Measurements from ENCODE around the gene CCSER1.
"Not testable (repeated sequence)": the region's sequence is repeated elsewhere in the genome, so short reads cannot be mapped to it uniquely, and the experiment has no call there.

CCSER1 gene

GRCh38 chr4:91448668-91449330 lies 1321.6 kb downstream of the CCSER1 start:
- no peak for DNase-seq

DNA sequence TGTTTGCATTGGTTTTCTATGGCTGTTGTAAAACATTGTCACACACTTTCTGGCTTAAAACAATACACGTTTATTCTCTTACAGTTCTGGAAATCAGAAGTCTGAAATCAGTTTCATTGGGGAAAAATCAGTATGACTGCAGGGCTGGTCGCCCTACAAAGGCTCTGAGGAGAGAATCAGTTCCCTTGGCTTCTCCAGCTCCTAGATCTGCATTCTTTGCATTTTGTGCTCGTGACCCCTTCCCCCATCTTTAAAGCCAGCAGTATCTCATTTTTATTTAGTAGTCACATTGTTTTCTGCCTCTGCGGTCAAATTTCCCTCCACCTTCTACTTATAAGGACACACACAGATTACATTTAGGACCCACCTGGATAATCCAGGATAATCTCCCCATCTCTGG lies 1326.9 kb downstream of the CCSER1 start:
- DNase-seq, result no peak

GRCh38 chr4:91462566-91462965 lies 1335.4 kb downstream of the CCSER1 start:
- not testable (repeated sequence) for DNase-seq

DNA sequence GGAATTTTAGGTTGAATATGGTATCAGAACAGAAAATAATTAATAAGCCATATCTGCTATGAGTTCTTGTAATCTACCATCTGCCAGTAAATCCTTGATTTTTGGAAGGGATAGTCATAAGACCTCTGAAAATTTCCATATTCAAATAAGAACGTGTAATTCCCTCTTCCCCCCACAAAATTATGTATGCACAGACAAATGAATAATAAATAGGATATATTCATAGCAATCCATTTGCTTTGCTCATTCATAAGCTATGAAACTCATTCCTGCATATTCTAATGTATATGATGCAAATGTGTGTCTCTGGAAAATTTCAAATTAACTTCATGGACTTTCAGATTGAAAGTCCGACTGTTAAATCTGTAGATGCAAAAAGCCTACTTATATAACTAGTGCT lies 1343.5 kb downstream of the CCSER1 start:
- DNase-seq, result no peak

DNA sequence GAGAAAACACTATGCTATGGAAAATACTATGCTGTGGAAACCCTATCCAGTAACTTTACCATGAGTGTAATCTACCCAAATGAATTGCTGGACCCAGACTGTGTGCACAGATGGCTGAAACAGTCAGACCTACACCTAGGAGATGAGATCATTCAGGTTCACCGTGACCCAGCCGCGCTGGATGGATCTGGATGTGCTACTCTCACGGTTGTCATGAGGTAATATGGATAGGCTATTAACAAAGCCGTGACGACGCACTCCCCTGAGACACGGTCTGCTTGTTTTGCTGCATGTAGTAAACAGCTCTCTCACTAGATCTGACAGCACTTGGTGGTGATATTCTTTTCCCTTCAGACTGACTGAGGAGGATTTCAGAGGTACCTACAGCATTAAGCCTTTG lies 1344.1 kb downstream of the CCSER1 start:
- DNase-seq, result no peak

- no peak for DNase-seq
Observed at GRCh38 chr4:91472046-91472445, 1344.9 kb downstream of the CCSER1 start.

- no peak for DNase-seq
Observed at GRCh38 chr4:91485415-91485814, 1358.2 kb downstream of the CCSER1 start.

DNA sequence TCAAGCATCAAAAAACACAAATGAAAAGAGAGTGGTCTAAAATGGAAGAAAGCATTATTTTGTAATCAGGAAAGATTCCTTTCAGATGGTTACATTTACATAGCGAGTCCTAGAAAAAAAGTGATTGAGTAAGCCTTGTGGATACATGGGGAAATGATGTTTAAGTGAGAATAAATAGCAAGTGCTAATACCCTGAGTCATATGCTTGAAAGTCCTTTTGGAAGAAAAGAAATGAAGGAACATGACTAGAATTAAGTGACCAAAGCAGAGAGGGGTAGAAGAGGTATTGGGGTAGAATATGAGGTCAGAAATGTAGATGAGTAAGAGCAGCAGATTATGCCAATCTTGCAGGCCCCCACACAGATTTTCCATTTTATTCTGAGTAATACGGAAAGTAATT lies 1361.8 kb downstream of the CCSER1 start:
- no peak for DNase-seq

DNA sequence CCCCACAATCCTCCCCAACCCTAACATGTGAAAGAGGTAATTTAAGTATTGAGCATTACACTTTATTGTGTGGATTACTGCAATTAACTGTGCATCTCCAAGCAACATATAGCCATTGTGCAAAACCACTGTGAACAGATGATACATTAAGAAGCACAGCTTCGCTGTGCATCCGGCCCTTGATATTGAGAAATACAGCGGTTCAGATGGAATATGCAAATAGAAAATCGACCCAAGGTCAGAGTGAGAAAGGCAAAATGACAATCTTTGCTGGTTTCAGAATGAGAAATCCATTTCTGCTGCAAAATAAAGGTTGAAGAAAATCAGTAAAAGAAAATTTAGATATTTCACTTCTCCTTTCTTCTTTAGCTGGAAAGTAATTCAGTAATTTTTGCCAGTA lies 1370.7 kb downstream of the CCSER1 start:
- DNase-seq, result no peak

DNA sequence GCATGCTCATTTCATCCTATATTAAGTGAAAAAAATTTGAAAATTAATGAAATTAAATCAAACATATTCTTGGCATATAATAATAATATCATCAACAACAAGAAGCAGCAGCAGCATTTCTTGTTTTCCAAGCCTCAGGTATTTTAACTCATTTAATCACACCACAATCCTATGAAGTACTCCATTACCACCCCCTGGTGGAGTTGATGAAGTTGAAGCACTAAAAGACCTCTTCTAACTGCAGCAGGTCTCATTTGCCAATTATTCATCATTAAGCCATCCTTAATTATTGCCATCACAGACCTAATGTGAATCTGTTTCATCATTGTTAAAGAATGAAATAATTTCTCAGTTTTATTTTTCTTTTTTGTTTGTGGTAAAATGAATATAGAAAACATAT lies 1375.2 kb downstream of the CCSER1 start:
- DNase-seq, result no peak

GRCh38 chr4:91513326-91513725 lies 1386.1 kb downstream of the CCSER1 start:
- no peak for DNase-seq

DNA sequence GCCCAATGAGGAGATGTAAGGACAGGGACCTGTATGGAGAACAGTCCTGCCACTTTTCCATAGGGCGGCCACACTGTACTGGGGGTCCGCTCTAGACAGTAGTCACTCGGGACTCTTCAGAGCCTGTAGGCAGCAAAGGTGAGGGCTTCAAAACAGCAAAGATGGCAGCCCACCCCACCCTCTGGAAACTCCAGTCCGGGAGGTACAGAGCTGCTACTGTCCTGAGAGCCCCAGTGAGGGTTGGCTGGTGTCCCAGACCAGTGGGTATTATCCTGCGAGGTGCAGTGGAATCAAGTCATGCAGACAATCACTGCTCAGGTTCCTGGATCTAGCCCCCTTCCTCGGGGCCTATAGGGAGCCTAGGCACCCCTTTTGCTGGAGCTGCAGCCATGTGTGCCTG lies 1392.0 kb downstream of the CCSER1 start:
- DNase-seq, result no peak

DNA sequence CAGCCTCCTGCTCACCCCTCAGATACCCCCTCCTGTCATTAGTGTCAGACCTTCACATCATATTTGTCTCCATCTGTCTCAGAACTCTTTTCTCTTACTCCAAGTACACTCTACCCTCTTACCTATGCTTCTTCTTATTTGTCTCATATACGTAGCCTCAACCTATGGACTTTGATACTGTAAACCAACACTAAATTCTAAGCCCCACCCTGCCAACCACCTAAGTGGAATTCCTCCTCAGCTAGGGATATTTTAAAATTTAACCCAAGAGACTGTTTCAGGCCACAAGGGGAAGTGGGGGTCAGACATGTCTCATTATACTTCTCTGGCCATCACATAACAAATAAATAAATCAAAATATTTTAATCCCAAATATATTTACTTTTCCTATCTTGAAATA lies 1398.4 kb downstream of the CCSER1 start:
- DNase-seq, result no peak

GRCh38 chr4:91527056-91527455 lies 1399.9 kb downstream of the CCSER1 start:
- no peak for DNase-seq

GRCh38 chr4:91567594-91567993 lies 1440.4 kb downstream of the CCSER1 start:
- no peak for DNase-seq

- no peak for DNase-seq
Observed at GRCh38 chr4:91577864-91578263, 1450.7 kb downstream of the CCSER1 start.

DNA sequence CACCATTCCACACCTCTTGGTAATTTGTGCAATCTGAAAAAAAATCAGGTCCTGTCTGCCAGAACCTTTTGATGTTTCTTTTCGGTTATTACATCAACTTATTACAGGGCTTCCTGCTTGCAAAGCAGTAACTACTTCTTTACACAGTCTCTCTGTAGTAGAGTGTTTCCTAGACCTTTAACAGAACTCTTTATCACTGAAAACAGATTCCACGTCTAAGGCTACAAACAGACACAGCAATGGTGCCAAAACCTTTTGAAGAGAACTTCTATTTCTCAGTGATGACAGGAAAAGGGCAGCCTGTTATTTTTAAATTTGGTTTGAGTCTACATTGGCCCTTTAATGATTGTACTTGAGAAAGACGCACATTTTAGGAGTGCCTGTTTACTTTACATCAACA lies 1463.1 kb downstream of the CCSER1 start:
- no peak for DNase-seq

DNA sequence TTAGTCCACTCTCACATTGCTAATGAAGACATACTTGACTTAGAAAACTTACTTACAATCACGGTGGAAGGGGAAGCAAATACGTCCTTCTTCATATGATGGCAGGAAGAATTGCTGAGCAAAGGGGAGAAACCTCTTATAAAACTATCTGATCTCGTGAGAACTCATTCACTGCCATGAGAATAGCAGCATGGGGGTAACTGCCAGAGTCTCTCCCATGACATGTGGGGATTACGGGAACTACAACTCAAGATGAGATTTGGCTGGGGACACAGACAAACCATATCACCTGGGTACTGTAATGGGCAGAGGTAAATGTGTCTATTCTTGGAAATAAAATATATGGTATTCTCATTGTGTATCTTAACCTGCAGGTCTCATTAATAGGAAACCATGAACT lies 1464.9 kb downstream of the CCSER1 start:
- DNase-seq, result no peak

- DNase-seq, result no peak
Observed at GRCh38 chr4:91596718-91597117, 1469.5 kb downstream of the CCSER1 start.

DNA sequence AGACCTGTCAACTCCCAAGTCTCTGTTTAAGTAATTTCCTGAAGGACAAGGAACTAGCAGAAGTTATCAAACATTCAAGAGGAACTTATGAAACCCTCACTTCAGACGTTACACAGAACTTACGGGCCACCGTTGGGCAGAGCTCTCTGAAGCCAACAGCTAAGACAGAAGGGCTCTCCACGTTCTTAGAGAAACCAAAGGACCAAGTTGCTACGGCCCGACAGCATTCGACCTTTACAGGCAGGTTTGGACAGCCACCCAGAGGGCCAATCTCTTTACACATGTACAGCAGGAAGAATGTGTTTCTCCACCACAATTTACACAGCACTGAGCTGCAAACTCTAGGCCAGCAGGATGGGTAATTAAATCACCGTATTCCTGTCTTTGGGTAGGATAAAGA lies 1471.5 kb downstream of the CCSER1 start:
- DNase-seq, result no peak

GRCh38 chr4:91600301-91600700 lies 1473.1 kb downstream of the CCSER1 start:
- no peak for DNase-seq

- DNase-seq, result no peak
Observed at GRCh38 chr4:91601401-91601800, 1474.2 kb downstream of the CCSER1 start.

DNA sequence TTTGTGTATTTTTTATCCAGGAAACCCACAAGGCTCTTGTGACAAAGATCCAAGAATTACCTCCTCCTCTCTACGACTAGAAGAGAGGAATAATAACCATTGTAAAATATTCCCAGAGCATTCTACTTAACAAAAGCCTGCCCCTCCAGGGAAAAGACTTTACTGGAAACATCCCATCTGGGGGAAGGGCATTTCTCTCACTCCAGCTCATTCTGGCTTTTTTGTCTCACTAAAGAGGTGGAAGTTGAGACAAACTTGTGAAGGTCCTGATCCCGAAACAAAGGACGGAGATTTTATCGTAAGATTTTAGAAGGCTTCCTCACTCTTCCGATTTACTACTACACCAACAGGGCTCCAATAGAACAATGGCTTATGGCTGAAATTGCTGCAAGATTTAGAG lies 1484.6 kb downstream of the CCSER1 start:
- no peak for DNase-seq

- no peak for DNase-seq
Observed at GRCh38 chr4:91620952-91621351, 1493.8 kb downstream of the CCSER1 start.

GRCh38 chr4:91621446-91621845 lies 1494.3 kb downstream of the CCSER1 start:
- no peak for DNase-seq
